SU-DHL-6 (cell line): ENCODE measurements around the gene AGPS.
"Not testable (repeated sequence)": the region's sequence is repeated elsewhere in the genome, so short reads cannot be mapped to it uniquely, and the experiment has no call there.

Experiments
- CTCF ChIP-seq: fragments of 200-600 bp; sonication (generic); IDR thresholded peaks from one replicate; pipeline ENCODE4 v1.5.1; 2017; ENCODE audit warnings: antibody characterized with exemption, mild to moderate bottlenecking, low read length, moderate library complexity; ENCODE audit not compliant: insufficient read depth, poor library complexity, severe bottlenecking
- EZH2phosphoT487 ChIP-seq: fragments of 200-600 bp; sonication (generic), shearing (Covaris generic); conservative IDR thresholded peaks from 2 replicates; pipeline ENCODE4 v1.6.1; 2018; ENCODE audit warnings: mild to moderate bottlenecking, antibody characterized with exemption, low read length, moderate library complexity, mixed read lengths

- not testable (repeated sequence) for TF ChIP-seq CTCF, EZH2phosphoT487
These were observed 35.4 kb downstream of the AGPS start for GRCh38 chr2:177427936-177428335.
